Activated CD4-positive, CD25-positive, alpha-beta regulatory T cell treated with anti-CD3 and anti-CD28 coated beads, Interleukin-2, amount 50 U/mL, for 16 hours (primary cell): ENCODE measurements around the gene GAL.
"Not testable (repeated sequence)": the region's sequence is repeated elsewhere in the genome, so short reads cannot be mapped to it uniquely, and the experiment has no call there.

Source experiments
- DNase-seq: peaks from one replicate; pipeline ENCODE4 v3.0.0-alpha.2; 2020; ENCODE audit warnings: low read depth, low spot score

GAL gene

GRCh38 chr11:68684385-68685356 lies at the start of gene GAL:
Gene GAL (plus strand): TSS chr11:68684544. CDS start chr11:68684924, 380 bp downstream.
- no peak for DNase-seq

- DNase-seq: not testable (repeated sequence)
These were observed 49.7 kb upstream of the GAL start for GRCh38 chr11:68634606-68635005.

GRCh38 chr11:68635172-68635571 lies 49.2 kb upstream of the GAL start:
- not testable (repeated sequence) for DNase-seq

GRCh38 chr11:68635883-68636282 lies 48.5 kb upstream of the GAL start:
- not testable (repeated sequence) for DNase-seq

GRCh38 chr11:68639322-68639721 lies 45.0 kb upstream of the GAL start:
- not testable (repeated sequence) for DNase-seq

- DNase-seq: no peak
These were observed 42.5 kb upstream of the GAL start for GRCh38 chr11:68641880-68642279.

- no peak for DNase-seq
These were observed 40.8 kb upstream of the GAL start for GRCh38 chr11:68643585-68643984.

GRCh38 chr11:68646832-68647231 lies 37.5 kb upstream of the GAL start:
- DNase-seq: no peak

GRCh38 chr11:68649851-68650555 lies 34.3 kb upstream of the GAL start:
- DNase-seq: no peak

- no peak for DNase-seq
These were observed 33.5 kb upstream of the GAL start for GRCh38 chr11:68650801-68651200.

- DNase-seq: no peak
These were observed 32.9 kb upstream of the GAL start for GRCh38 chr11:68651208-68651984.

- DNase-seq: no peak
These were observed 32.2 kb upstream of the GAL start for GRCh38 chr11:68651985-68652682.

GRCh38 chr11:68652683-68653156 lies 31.6 kb upstream of the GAL start:
- DNase-seq: no peak

GRCh38 chr11:68653486-68654430 lies 30.6 kb upstream of the GAL start:
- no peak for DNase-seq

GRCh38 chr11:68654978-68655377 lies 29.4 kb upstream of the GAL start:
- DNase-seq: no peak

GRCh38 chr11:68655406-68655805 lies 28.9 kb upstream of the GAL start:
- DNase-seq: no peak

- no peak for DNase-seq
These were observed 28.5 kb upstream of the GAL start for GRCh38 chr11:68655806-68656205.

GRCh38 chr11:68657021-68657780 lies 27.1 kb upstream of the GAL start:
- DNase-seq: no peak

GRCh38 chr11:68658097-68658496 lies 26.2 kb upstream of the GAL start:
- no peak for DNase-seq
